Adrenal gland (tissue), 5 donors: ENCODE measurements around the gene PTPRC.

Experiments used
- POLR2A ChIP-seq, 2 donors: fragments of 450-650 bp; IDR thresholded peaks; one replicate each; pipeline ENCODE4 v1.6.1; 2017; ENCODE audit warnings: antibody characterized with exemption in 2 of 2, mild to moderate bottlenecking in 2 of 2, moderate library complexity in 1 of 2
- TF ChIP-seq, protein P1 (sequence below), 6 experiments: fragments of 450-650 bp in 4 of 6; fragments of 200-600 bp in 2 of 6; sonication (generic) in 1 of 6; IDR thresholded peaks; 1 replicate in 5 of 6; 2 replicates in 1 of 6; pipeline versions ENCODE4 v1.5.1 to v1.8.0; 2016 to 2021; ENCODE audit warnings: antibody characterized with exemption in 6 of 6, mild to moderate bottlenecking in 2 of 6, moderate library complexity in 1 of 6
- donor health status: DM: no; HTN: no; CAD: no.

GRCh38 chr1:198683449-198683848, 44.6 kb downstream of the PTPRC start:
- TF ChIP-seq, protein P1, sequence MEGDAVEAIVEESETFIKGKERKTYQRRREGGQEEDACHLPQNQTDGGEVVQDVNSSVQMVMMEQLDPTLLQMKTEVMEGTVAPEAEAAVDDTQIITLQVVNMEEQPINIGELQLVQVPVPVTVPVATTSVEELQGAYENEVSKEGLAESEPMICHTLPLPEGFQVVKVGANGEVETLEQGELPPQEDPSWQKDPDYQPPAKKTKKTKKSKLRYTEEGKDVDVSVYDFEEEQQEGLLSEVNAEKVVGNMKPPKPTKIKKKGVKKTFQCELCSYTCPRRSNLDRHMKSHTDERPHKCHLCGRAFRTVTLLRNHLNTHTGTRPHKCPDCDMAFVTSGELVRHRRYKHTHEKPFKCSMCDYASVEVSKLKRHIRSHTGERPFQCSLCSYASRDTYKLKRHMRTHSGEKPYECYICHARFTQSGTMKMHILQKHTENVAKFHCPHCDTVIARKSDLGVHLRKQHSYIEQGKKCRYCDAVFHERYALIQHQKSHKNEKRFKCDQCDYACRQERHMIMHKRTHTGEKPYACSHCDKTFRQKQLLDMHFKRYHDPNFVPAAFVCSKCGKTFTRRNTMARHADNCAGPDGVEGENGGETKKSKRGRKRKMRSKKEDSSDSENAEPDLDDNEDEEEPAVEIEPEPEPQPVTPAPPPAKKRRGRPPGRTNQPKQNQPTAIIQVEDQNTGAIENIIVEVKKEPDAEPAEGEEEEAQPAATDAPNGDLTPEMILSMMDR (IDR thresholded peaks at IDR 0.05) = no peak
- no peak for TF ChIP-seq POLR2A (IDR thresholded peaks at IDR 0.05)
